A673 (cell line): ENCODE measurements around the gene FRMD1. TPM values are rescaled to one million over a fixed set of nuclear protein-coding genes. Genes with fewer than 3 reads are reported as not detected.

Experiments
- BruUV-seq: library from RNA; stranded (reverse); fragments of 400-500 nt; replicated peaks from 2 replicates; lab custom pipeline; 2021; lab: Mats Ljungman, UMichigan
- CTCF ChIA-PET: fragments of 300-600 bp; sonication (Branson Sonifier 250); formaldehyde crosslinking; loops from one replicate; lab custom pipeline; 2022; ENCODE audit warnings: antibody characterized with exemption; lab: Charles Lee
- POLR2A ChIA-PET: fragments of 300-600 bp; sonication (Branson Sonifier 250); formaldehyde crosslinking; loops from one replicate; lab custom pipeline; 2022; ENCODE audit warnings: antibody characterized with exemption; ENCODE audit not compliant: low non-redundant PET; lab: Charles Lee
- DNase-seq: peaks from one replicate; pipeline ENCODE4 v3.0.0-alpha.2; 2015; ENCODE audit warnings: low spot score
- H3K27ac ChIP-seq: fragments of 200-600 bp; sonication (generic); 2 replicates; pipeline ENCODE4 v1.5.1; 2016; ENCODE audit warnings: mixed run types, low read depth, mild to moderate bottlenecking, mixed read lengths, antibody characterized with exemption, low read length; ENCODE audit not compliant: poor library complexity, severe bottlenecking
- H3K27me3 ChIP-seq: fragments of 200-600 bp; sonication (generic); replicated peaks from 2 replicates; pipeline ENCODE4 v1.6.1; 2017; ENCODE audit warnings: mixed run types, low read depth, mild to moderate bottlenecking, mixed read lengths, antibody characterized with exemption, low read length; ENCODE audit not compliant: insufficient read depth, poor library complexity
- H3K36me3 ChIP-seq: fragments of 200-600 bp; sonication (generic); 2 replicates; pipeline ENCODE4 v1.6.1; 2016; ENCODE audit warnings: mixed run types, mild to moderate bottlenecking, mixed read lengths, antibody characterized with exemption, low read length; ENCODE audit not compliant: insufficient read depth, poor library complexity, severe bottlenecking
- H3K4me1 ChIP-seq: fragments of 200-600 bp; sonication (generic); 2 replicates; pipeline ENCODE4 v1.6.1; 2017; ENCODE audit warnings: mixed run types, mild to moderate bottlenecking, mixed read lengths, antibody characterized with exemption, low read length; ENCODE audit not compliant: insufficient read depth, poor library complexity, severe bottlenecking
- H3K4me3 ChIP-seq: fragments of 200-600 bp; sonication (generic); 2 replicates; pipeline ENCODE4 v1.5.1; 2016; ENCODE audit warnings: low read depth, mixed run types, mild to moderate bottlenecking, mixed read lengths, low read length; ENCODE audit not compliant: poor library complexity, severe bottlenecking
- H3K9me3 ChIP-seq: fragments of 200-600 bp; sonication (generic); 2 replicates; pipeline ENCODE4 v1.6.1; 2016; ENCODE audit warnings: mixed run types, low read depth, mild to moderate bottlenecking, mixed read lengths, antibody characterized with exemption, low read length; ENCODE audit not compliant: poor library complexity, severe bottlenecking
- EZH2 ChIP-seq: fragments of 200-600 bp; sonication (generic); IDR thresholded peaks from 2 replicates; pipeline ENCODE4 v1.6.1; 2017; ENCODE audit warnings: borderline replicate concordance, low read depth, mild to moderate bottlenecking, mixed read lengths, antibody characterized with exemption, low read length; ENCODE audit not compliant: poor library complexity, severe bottlenecking
- intact Hi-C: fragments of 100-400 bp; cut with micrococcal nuclease; formaldehyde crosslinking; loops from one replicate; pipeline ENCODE4 v1.10.0; 2022; ENCODE audit not compliant: unreplicated experiment
- total RNA-seq: library from RNA; stranded (reverse); gene quantifications from 2 replicates; pipeline ENCODE4 v1.2.3, GENCODE V29; 2021
- TF ChIP-seq, protein P1 (sequence below): fragments of 300-800, 200-600 bp; sonication (generic); conservative IDR thresholded peaks from 2 replicates; pipeline ENCODE4 v1.5.1; 2017; ENCODE audit warnings: low read depth, mild to moderate bottlenecking, antibody characterized with exemption, low read length, moderate library complexity, mixed read lengths

Gene FRMD1
- total RNA-seq, 1 experiment from 2014 or later = not detected

DNA sequence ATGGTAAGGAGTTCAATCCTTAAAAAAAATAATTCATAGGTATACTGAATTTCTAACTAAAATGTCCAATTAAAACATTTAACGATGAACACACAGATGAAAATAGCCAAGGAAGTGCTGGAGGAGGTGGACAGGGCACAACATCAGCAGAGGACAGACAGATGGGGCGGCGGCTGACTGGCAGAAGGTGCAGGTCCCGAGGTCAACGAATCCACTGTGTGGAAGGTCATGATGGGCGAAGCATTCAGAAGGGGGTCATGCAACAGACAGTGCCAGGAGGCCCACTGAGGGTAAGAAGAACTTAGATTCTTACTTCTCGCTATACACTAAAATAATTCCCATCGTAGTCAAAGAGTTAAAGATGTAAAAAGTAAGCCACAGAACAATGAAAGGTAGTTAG, 34.2 kb upstream of the FRMD1 start:
- H3K36me3 ChIP-seq = no peaks in the 10 kb centered on the region
- H3K27me3 ChIP-seq = no peaks in the 10 kb centered on the region
- H3K9me3 ChIP-seq = no peaks in the 10 kb centered on the region
- no peak for DNase-seq
- CTCF ChIA-PET = no interaction called here
- POLR2A ChIA-PET = no interaction called here
- TF ChIP-seq, protein P1, sequence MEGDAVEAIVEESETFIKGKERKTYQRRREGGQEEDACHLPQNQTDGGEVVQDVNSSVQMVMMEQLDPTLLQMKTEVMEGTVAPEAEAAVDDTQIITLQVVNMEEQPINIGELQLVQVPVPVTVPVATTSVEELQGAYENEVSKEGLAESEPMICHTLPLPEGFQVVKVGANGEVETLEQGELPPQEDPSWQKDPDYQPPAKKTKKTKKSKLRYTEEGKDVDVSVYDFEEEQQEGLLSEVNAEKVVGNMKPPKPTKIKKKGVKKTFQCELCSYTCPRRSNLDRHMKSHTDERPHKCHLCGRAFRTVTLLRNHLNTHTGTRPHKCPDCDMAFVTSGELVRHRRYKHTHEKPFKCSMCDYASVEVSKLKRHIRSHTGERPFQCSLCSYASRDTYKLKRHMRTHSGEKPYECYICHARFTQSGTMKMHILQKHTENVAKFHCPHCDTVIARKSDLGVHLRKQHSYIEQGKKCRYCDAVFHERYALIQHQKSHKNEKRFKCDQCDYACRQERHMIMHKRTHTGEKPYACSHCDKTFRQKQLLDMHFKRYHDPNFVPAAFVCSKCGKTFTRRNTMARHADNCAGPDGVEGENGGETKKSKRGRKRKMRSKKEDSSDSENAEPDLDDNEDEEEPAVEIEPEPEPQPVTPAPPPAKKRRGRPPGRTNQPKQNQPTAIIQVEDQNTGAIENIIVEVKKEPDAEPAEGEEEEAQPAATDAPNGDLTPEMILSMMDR = no peak
- TF ChIP-seq EZH2 = no peak
- H3K4me3 ChIP-seq = no peak overlapping the region
- no peaks in the 10 kb centered on the region for H3K4me1 ChIP-seq
- intact Hi-C loops = no loop called here
- no TSS peak for BruUV-seq
- H3K27ac ChIP-seq = no peak overlapping the region

DNA sequence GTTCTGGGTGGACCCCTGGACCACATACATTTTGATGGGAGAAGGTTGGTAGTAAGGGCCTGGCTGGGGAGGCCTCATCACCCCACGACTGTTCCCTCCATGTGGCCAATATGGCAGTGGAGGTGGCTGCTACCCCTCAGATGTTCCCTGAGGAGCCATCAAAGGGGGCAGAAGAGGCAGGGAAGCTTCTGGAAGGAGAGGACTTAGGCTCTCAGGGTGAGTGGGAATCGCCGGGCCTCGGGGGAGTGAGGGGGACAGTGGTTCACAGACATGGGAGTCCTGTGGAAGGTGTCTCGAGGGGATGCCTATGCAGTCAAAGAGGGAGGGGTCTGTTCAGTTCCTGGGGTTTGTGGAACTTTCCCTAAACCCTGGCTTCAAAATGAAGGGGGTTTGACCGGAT, 32.9 kb upstream of the FRMD1 start:
- ChIA-PET CTCF (no interaction called here), POLR2A (no interaction called here)
- intact Hi-C loops = no loop called here
- TF ChIP-seq, protein P1 = no peak
- no peak for TF ChIP-seq EZH2
- H3K36me3 ChIP-seq = no peaks in the 10 kb centered on the region
- H3K4me3 ChIP-seq = no peak overlapping the region
- BruUV-seq = no TSS peak
- no peaks in the 10 kb centered on the region for H3K27me3 ChIP-seq
- no peaks in the 10 kb centered on the region for H3K9me3 ChIP-seq
- DNase-seq = no peak
- H3K27ac ChIP-seq = no peak overlapping the region
- H3K4me1 ChIP-seq = no peaks in the 10 kb centered on the region

DNA sequence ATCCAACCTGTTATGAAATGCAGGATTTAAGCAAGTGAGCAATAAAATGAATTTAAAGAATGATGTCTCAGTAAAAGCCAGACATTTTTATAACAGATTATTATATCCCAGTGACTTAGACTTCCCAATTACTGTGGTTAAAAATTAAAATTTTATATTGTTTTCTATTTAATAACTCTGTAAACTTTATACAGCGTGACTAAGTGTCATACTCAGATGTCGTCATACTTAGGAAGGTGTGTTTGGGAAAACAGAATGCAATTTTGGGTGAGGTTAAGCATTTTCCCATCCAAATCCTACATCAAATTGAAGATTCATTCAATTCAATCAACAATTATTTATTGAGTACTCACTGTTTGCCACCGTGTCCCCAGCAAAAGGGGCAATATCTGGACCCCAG, 31.4 kb upstream of the FRMD1 start:
- ChIA-PET POLR2A (no interaction called here), CTCF (no interaction called here)
- no TSS peak for BruUV-seq
- TF ChIP-seq, protein P1 = no peak
- no peak for TF ChIP-seq EZH2
- H3K4me1 ChIP-seq = no peaks in the 10 kb centered on the region
- no peak for DNase-seq
- H3K36me3 ChIP-seq = no peaks in the 10 kb centered on the region
- no peaks in the 10 kb centered on the region for H3K9me3 ChIP-seq
- no peak overlapping the region for H3K4me3 ChIP-seq
- no peak overlapping the region for H3K27ac ChIP-seq
- intact Hi-C loops = no loop called here
- H3K27me3 ChIP-seq = no peaks in the 10 kb centered on the region
